IPS-20b (cell line): ENCODE measurements around the gene TMEM184C.

Experiments used
- H3K27ac ChIP-seq: one replicate; pipeline ENCODE4 v1.5.1; 2013; ENCODE audit warnings: low read length
- H3K27me3 ChIP-seq: 2 replicates; pipeline ENCODE4 v1.6.1; 2013; ENCODE audit warnings: mild to moderate bottlenecking, low read length, inconsistent platforms; ENCODE audit not compliant: insufficient read depth
- H3K36me3 ChIP-seq: 2 replicates; pipeline ENCODE4 v1.6.1; 2013; ENCODE audit warnings: low read depth, mild to moderate bottlenecking, inconsistent platforms, low read length, moderate library complexity; ENCODE audit not compliant: insufficient read depth
- H3K4me1 ChIP-seq: 2 replicates; pipeline ENCODE4 v1.6.1; 2013; ENCODE audit warnings: mild to moderate bottlenecking, control low read depth, inconsistent platforms, low read length, moderate library complexity; ENCODE audit not compliant: insufficient read depth
- H3K4me3 ChIP-seq: 2 replicates; pipeline ENCODE4 v1.5.1; 2013; ENCODE audit warnings: mild to moderate bottlenecking, low read length, inconsistent platforms
- H3K9ac ChIP-seq: 2 replicates; pipeline ENCODE4 v1.6.1; 2013; ENCODE audit warnings: low read depth, mild to moderate bottlenecking, inconsistent platforms, low read length, moderate library complexity
- H3K9me3 ChIP-seq: 2 replicates; pipeline ENCODE4 v1.6.1; 2013; ENCODE audit warnings: mild to moderate bottlenecking, low read depth, low read length, inconsistent platforms; ENCODE audit not compliant: insufficient read depth

TMEM184C gene

DNA sequence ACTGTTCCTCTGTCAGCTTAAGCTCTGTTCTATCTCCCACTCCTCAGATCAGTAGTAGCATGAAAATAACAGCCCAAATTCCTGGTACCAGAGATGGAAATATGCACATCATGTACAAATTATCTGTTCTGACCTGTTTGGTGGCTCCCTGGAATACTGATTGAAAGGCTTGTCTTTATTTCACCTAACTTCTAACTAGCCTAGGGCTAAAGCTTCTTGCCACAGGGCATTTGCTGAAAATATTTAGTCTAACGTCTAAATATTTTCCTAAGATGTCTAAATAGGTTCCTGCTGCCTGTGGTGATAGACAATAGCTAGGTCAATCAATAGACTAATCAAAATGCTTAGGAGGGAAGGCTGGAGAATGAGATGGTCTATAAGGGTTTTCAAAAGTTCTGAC lies 79.7 kb downstream of the TMEM184C start:
- H3K27me3 ChIP-seq: no peaks in the 10 kb centered on the region
- no peaks in the 10 kb centered on the region for H3K36me3 ChIP-seq
- H3K4me3 ChIP-seq: no peak overlapping the region
- no peaks in the 10 kb centered on the region for H3K4me1 ChIP-seq
- no peaks in the 10 kb centered on the region for H3K9me3 ChIP-seq
- no peak overlapping the region for H3K27ac ChIP-seq
- no peak overlapping the region for H3K9ac ChIP-seq

DNA sequence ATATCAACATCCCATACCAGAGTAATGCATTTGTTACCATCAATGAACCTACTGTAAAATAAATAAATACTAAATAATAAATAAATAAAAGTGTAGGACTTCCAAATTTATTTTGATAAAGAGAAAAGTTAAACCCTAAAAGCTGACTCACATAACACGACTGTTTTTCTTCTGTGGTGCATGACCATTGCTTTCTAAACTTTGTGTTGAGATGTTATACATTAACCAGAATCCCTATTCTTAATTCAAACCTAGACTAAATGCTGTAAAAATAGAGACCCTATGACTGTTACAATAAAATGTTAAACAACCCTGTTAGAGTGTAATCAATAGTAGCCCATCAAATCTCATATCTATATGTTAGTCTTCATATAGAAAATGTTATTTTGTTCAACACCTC lies 87.6 kb downstream of the TMEM184C start:
- Histone ChIP-seq H3K4me3 (no peak overlapping the region), H3K9me3 (no peaks in the 10 kb centered on the region), H3K4me1 (no peaks in the 10 kb centered on the region), H3K27me3 (no peaks in the 10 kb centered on the region), H3K36me3 (no peaks in the 10 kb centered on the region), H3K9ac (no peak overlapping the region), H3K27ac (no peak overlapping the region)

DNA sequence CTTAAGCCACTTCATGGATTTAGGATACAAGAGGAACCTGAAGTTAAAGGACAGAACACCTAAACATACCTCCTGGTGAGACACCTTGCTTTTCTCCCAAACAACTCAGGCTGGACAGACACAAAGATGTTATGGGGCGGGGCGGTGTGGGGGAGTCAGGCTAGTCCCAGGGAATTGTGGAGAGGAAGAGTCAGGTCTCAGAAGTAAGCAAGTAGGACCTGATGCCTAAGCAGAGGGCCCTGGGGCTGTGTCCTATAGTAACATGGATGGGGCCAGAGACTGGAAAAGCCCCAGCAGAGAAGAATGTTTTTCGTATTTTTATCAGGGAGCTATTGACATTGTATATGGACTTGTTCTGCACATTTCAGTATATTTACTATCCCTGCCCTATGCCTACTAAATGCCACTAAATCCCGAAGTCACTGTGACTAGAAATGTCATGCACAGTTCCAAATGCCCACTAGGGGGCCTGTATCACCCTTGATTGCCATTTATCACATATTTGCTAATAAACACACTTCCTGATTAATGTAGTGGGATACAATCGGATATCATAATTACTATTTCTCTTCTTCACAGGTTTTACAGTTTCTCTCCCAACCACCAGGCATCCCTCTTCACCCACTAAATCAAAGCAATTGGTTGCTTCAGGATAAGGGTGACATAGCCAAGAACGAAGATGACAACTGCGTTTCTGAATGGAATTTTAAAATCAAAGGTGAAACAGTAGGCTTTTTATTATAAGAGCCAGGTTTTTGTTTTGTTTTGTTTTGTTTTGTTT lies 90.9 kb downstream of the TMEM184C start:
- no peak overlapping the region for H3K4me3 ChIP-seq
- no peaks in the 10 kb centered on the region for H3K27me3 ChIP-seq
- H3K9me3 ChIP-seq: no peaks in the 10 kb centered on the region
- H3K36me3 ChIP-seq: no peaks in the 10 kb centered on the region
- H3K4me1 ChIP-seq: no peaks in the 10 kb centered on the region
- H3K9ac ChIP-seq: no peak overlapping the region
- no peak overlapping the region for H3K27ac ChIP-seq

DNA sequence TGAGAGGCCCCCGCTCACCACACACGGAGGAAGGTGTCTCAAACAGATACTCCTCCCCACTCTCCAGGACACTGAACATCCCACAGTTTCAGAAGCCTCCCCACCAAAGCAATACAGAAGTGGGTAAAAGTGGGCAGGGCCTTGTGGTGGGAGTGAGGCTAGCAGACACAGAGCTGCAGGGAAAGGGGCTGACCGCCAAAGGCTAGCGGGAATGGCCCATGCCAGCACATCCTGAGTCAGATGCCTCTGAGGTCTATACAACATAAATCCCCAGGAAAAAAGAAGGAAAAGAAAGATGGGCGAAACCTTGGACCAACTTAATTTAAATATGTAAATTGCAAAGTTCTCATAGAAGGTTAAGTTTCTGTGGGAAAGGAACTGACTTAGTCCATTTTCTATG lies 92.8 kb downstream of the TMEM184C start:
- no peaks in the 10 kb centered on the region for H3K4me1 ChIP-seq
- H3K9ac ChIP-seq: no peak overlapping the region
- no peaks in the 10 kb centered on the region for H3K36me3 ChIP-seq
- no peaks in the 10 kb centered on the region for H3K27me3 ChIP-seq
- H3K9me3 ChIP-seq: no peaks in the 10 kb centered on the region
- H3K4me3 ChIP-seq: no peak overlapping the region
- no peak overlapping the region for H3K27ac ChIP-seq

DNA sequence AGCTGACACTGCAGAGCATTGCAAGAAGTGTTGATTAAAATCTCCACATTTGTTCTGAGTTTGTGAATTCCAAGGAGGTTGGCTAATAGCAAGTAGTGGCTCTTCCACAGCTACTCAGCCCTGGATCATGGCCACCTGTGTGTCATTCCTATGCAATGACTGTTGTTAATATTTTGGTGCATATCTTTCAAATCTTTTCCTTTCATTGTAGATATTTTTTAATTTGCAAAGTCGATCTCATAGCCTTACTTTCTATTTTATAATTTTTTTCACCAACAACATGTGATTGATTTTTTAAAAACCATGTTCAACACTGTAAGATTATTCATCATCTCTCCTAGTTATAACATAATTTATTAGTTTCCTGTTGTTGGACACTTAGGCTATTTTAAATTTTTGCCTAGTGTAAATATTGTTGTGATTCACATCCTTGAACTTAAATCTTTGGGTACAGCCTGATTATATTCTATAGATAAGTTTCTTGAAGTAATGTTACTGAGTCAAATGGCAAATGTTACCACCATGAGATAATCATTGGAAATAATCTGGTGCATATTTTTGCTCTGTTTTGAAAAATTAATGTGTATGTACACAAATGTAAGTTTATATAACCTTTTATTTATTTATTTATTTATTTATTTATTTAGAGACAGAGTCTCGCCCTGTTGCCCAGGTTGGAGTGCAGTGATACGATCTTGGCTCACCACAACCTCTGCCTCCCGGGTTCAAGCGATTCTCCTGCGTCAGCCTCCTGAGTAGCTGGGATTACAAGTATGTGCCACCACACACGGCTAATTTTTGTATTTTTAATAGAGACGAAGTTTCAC lies 97.6 kb downstream of the TMEM184C start:
- H3K9ac ChIP-seq: no peak overlapping the region
- no peak overlapping the region for H3K27ac ChIP-seq
- H3K4me1 ChIP-seq: no peaks in the 10 kb centered on the region
- no peaks in the 10 kb centered on the region for H3K27me3 ChIP-seq
- H3K9me3 ChIP-seq: no peaks in the 10 kb centered on the region
- H3K36me3 ChIP-seq: no peaks in the 10 kb centered on the region
- no peak overlapping the region for H3K4me3 ChIP-seq

- no peak overlapping the region for H3K4me3 ChIP-seq
- peaks cover under 1% of the 10 kb centered on the region; the same call in 1 of the 2 replicates for H3K27me3 ChIP-seq
- no peaks in the 10 kb centered on the region for H3K36me3 ChIP-seq
- H3K4me1 ChIP-seq: no peaks in the 10 kb centered on the region
- H3K27ac ChIP-seq: no peak overlapping the region
- H3K9me3 ChIP-seq: no peaks in the 10 kb centered on the region
- H3K9ac ChIP-seq: no peak overlapping the region
These were observed 100.7 kb downstream of the TMEM184C start for GRCh38 chr4:147717878-147718277.
